ENCODE data around the gene EPB41L4A.

EPB41L4A gene

DNA sequence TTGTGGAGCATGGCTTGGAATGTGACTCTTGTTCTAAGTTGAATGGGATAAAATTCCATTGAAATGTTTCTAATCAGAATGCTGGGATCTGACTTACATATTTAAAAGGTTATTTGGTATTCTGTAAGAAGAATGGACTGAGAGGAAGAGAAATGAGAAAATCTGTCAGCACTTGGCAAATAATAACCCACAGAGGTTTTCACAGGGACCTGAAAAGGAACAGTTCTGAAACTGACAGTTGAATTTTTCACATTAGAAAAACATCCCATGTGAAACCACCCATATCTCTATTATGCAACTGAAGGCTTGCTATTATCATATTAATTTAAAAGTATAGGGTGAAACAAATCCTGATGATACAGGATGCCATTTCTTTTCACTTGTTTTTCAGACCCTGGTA lies 302.7 kb downstream of the EPB41L4A start:
- no peak overlapping the region for H3K4me3 ChIP-seq (ENCODE audit: low read depth, low read length)
- TF ChIP-seq ZNF501 (tag by site-specific recombination; IDR thresholded peaks at IDR 0.05) (no peak), ZNF585B (tag by site-specific recombination; IDR thresholded peaks at IDR 0.05) (no peak), ZBTB26 (tag by site-specific recombination; optimal IDR thresholded peaks at IDR 0.05) (no peak), ZNF776 (tag by site-specific recombination; IDR thresholded peaks at IDR 0.05; ENCODE audit: borderline replicate concordance) (no peak), ZNF184 (tag by site-specific recombination; IDR thresholded peaks at IDR 0.05) (no peak), ZNF394 (tag by site-specific recombination; IDR thresholded peaks at IDR 0.05; ENCODE audit: borderline replicate concordance) (no peak), ZNF792 (tag by site-specific recombination; IDR thresholded peaks at IDR 0.05) (no peak), ZNF391 (tag by site-specific recombination; IDR thresholded peaks at IDR 0.05; ENCODE audit: borderline replicate concordance, low read depth) (no peak), ZNF768 (tag by site-specific recombination; IDR thresholded peaks at IDR 0.05) (no peak), ZNF155 (tag by site-specific recombination; IDR thresholded peaks at IDR 0.05) (no peak)
- TF ChIP-seq, protein P1, sequence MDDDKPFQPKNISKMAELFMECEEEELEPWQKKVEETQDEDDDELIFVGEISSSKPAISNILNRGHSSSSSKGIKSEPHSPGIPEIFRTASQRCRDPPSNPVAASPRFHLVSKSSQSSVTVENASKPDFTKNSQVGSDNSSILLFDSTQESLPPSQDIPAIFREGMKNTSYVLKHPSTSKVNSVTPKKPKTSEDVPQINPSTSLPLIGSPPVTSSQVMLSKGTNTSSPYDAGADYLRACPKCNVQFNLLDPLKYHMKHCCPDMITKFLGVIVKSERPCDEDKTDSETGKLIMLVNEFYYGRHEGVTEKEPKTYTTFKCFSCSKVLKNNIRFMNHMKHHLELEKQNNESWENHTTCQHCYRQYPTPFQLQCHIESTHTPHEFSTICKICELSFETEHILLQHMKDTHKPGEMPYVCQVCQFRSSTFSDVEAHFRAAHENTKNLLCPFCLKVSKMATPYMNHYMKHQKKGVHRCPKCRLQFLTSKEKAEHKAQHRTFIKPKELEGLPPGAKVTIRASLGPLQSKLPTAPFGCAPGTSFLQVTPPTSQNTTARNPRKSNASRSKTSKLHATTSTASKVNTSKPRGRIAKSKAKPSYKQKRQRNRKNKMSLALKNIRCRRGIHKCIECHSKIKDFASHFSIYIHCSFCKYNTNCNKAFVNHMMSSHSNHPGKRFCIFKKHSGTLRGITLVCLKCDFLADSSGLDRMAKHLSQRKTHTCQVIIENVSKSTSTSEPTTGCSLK (tag by site-specific recombination; IDR thresholded peaks at IDR 0.05), result no peak
- H3K9me3 ChIP-seq (ENCODE audit: control insufficient read depth, insufficient read depth, low read depth, low read length), result no peaks in the 10 kb centered on the region
- POLR2A ChIA-PET, result no interaction called here
- H3K4me1 ChIP-seq (ENCODE audit: control insufficient read depth, insufficient read depth, low read length), result no peaks in the 10 kb centered on the region
- H3K36me3 ChIP-seq (ENCODE audit: control insufficient read depth in 2 of 2, insufficient read depth in 1 of 2, low read length in 2 of 2), result no peaks in the 10 kb centered on the region
- H3K27ac ChIP-seq (ENCODE audit: extremely low read depth, low read depth, low read length), result no peak overlapping the region
- CTCF ChIA-PET, result interaction anchor here (0.6 kb wide), 1 partner anchor 31 kb away, joined by 3 read pairs; no protein-coding TSS in a partner anchor

DNA sequence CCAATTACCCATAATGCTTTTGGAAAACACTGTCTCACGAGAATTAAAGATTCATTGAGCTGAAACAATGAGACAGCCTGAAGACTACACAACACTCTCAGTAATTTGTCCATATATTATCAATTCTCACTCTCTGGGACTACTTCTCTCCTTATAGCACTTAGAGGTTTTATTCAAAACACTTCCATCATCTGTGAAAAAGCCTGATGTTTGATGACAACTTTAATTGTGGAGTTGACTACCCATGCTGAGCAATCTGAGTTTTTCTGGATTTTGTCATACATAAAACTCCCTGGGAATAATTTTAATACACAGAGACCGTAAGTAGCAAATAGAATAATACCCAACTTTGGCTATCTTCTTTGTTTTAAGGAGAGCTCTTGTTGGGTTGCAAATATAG lies 305.5 kb downstream of the EPB41L4A start:
- no peak overlapping the region for H3K4me3 ChIP-seq (ENCODE audit: low read depth, low read length)
- TF ChIP-seq ZNF302 (tag by site-specific recombination; IDR thresholded peaks at IDR 0.05; ENCODE audit: low read depth) (no peak), ZNF274 (IDR thresholded peaks at IDR 0.05; ENCODE audit: low read length) (no peak), ZNF274 (tag by site-specific recombination; IDR thresholded peaks at IDR 0.05; ENCODE audit: borderline replicate concordance) (no peak), ZNF23 (tag by site-specific recombination; IDR thresholded peaks at IDR 0.05; ENCODE audit: borderline replicate concordance) (no peak), PRDM1 (tag by site-specific recombination; IDR thresholded peaks at IDR 0.05) (no peak), ZBTB17 (tag by site-specific recombination; IDR thresholded peaks at IDR 0.05) (no peak), ZNF266 (tag by site-specific recombination; IDR thresholded peaks at IDR 0.05; ENCODE audit: low read depth) (no peak), BCL11B (tag by site-specific recombination; IDR thresholded peaks at IDR 0.05; ENCODE audit: low read depth) (no peak), FEZF1 (tag by site-specific recombination; IDR thresholded peaks at IDR 0.05) (no peak), AEBP2 (tag by site-specific recombination; IDR thresholded peaks at IDR 0.05; ENCODE audit: borderline replicate concordance) (no peak), ZSCAN16 (tag by site-specific recombination; IDR thresholded peaks at IDR 0.05) (no peak), ZNF623 (tag by site-specific recombination; IDR thresholded peaks at IDR 0.05) (no peak), ZNF670 (tag by site-specific recombination; IDR thresholded peaks at IDR 0.05; ENCODE audit: low read depth) (no peak)
- H3K36me3 ChIP-seq (ENCODE audit: control insufficient read depth in 2 of 2, insufficient read depth in 1 of 2, low read length in 2 of 2), result no peaks in the 10 kb centered on the region
- ChIA-PET POLR2A (no interaction called here), CTCF (no interaction called here)
- no peaks in the 10 kb centered on the region for H3K9me3 ChIP-seq (ENCODE audit: control insufficient read depth, insufficient read depth, low read depth, low read length)
- no peak overlapping the region for H3K27ac ChIP-seq (ENCODE audit: extremely low read depth, low read depth, low read length)
- H3K4me1 ChIP-seq (ENCODE audit: control insufficient read depth, insufficient read depth, low read length), result no peaks in the 10 kb centered on the region

Data from HEK293 (cell line).